Nephron (organoid): ENCODE measurements around the gene TSEN2.

Experiments
- H3K27ac Mint-ChIP-seq, 3 experiments: 2 replicates each; pipeline ENCODE4 v1.8.0; 2020; ENCODE audit warnings: mixed read lengths in 3 of 3, mild to moderate bottlenecking in 2 of 3, moderate library complexity in 1 of 3
- H3K27me3 Mint-ChIP-seq: 2 replicates; pipeline ENCODE4 v1.8.0; 2021; ENCODE audit warnings: low read depth, mild to moderate bottlenecking, moderate library complexity, mixed read lengths
- H3K36me3 Mint-ChIP-seq: 2 replicates; pipeline ENCODE4 v1.8.0; 2020; ENCODE audit warnings: low read depth, mixed read lengths
- H3K4me1 Mint-ChIP-seq: 2 replicates; pipeline ENCODE4 v1.8.0; 2020; ENCODE audit warnings: mixed read lengths
- H3K4me3 Mint-ChIP-seq, 3 experiments: 2 replicates each; pipeline ENCODE4 v1.8.0; 2020; ENCODE audit warnings: mild to moderate bottlenecking in 3 of 3, mixed read lengths in 3 of 3, moderate library complexity in 2 of 3
- H3K9me3 Mint-ChIP-seq: 2 replicates; pipeline ENCODE4 v1.8.0; 2020; ENCODE audit warnings: mixed read lengths
- TF ChIP-seq, protein P1 (sequence below), 3 experiments: fragments of 200-600 bp; sonication (generic); IDR thresholded peaks; one replicate each; pipeline ENCODE4 v1.5.0; 2021; ENCODE audit warnings: antibody characterized with exemption in 3 of 3; ENCODE audit not compliant: unreplicated experiment in 3 of 3

Gene TSEN2

DNA sequence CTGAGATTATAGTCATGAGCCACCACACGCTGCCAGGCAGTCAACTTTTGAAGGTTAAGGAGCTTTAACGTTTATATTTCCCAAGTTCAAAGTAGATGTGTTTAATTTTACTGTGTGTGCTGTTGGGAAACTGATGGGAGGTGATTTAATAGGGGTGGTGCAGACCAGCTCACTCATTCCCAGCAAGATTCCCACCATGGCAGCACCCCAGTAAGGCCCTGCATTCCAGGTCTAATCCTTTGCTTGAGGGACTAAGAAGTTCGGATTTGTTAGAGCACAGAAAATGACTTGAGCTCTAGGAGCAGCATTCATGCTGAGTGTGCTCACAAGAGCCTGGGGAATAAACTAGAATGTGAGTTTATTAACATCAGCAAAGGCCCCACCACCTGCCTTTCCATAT lies 25.2 kb downstream of the TSEN2 start:
- H3K4me3 Mint-ChIP-seq, result no peak overlapping the region
- no peaks in the 10 kb centered on the region for H3K9me3 Mint-ChIP-seq
- H3K27me3 Mint-ChIP-seq, result no peaks in the 10 kb centered on the region
- H3K4me1 Mint-ChIP-seq, result peaks cover 21% of the 10 kb centered on the region
- TF ChIP-seq, protein P1, sequence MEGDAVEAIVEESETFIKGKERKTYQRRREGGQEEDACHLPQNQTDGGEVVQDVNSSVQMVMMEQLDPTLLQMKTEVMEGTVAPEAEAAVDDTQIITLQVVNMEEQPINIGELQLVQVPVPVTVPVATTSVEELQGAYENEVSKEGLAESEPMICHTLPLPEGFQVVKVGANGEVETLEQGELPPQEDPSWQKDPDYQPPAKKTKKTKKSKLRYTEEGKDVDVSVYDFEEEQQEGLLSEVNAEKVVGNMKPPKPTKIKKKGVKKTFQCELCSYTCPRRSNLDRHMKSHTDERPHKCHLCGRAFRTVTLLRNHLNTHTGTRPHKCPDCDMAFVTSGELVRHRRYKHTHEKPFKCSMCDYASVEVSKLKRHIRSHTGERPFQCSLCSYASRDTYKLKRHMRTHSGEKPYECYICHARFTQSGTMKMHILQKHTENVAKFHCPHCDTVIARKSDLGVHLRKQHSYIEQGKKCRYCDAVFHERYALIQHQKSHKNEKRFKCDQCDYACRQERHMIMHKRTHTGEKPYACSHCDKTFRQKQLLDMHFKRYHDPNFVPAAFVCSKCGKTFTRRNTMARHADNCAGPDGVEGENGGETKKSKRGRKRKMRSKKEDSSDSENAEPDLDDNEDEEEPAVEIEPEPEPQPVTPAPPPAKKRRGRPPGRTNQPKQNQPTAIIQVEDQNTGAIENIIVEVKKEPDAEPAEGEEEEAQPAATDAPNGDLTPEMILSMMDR (IDR thresholded peaks at IDR 0.05; ENCODE audit: unreplicated experiment in 3 of 3), result no peak
- H3K36me3 Mint-ChIP-seq, result peaks cover 44% of the 10 kb centered on the region
- no peak overlapping the region for H3K27ac Mint-ChIP-seq

DNA sequence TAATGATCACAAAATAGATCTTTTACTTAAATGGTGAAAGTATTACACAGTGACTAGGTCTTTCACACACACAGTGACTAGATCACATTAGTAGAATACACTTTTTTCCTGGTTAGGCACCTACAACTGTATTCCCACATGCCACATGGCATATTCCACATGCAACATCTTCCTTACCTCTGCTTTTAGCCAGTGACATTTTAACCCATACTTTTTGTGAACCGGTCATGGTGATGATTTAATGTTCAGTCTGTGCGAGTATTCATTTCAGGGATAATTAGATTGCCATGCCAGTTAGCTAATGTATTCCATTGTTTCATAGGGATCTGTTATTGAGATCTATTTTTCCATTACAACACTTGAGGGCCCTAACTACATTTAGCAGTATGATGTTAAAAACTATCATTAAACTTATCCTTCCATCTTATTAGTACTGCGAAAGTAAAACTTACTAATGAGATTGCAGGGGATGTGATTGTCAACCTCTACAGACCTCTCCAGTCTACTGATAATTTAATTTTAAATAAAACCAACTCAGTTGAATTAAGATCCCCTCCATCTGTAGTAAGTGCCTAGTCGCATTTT lies 28.3 kb downstream of the TSEN2 start:
- Mint-ChIP-seq H3K4me3 (no peak overlapping the region), H3K27ac (peak overlapping the region in 1 of 3 experiments; percentile 7), H3K4me1 (peaks cover 27% of the 10 kb centered on the region), H3K9me3 (no peaks in the 10 kb centered on the region), H3K27me3 (no peaks in the 10 kb centered on the region), H3K36me3 (peaks cover 28% of the 10 kb centered on the region)
- TF ChIP-seq, protein P1 (IDR thresholded peaks at IDR 0.05; ENCODE audit: unreplicated experiment in 3 of 3), result no peak

DNA sequence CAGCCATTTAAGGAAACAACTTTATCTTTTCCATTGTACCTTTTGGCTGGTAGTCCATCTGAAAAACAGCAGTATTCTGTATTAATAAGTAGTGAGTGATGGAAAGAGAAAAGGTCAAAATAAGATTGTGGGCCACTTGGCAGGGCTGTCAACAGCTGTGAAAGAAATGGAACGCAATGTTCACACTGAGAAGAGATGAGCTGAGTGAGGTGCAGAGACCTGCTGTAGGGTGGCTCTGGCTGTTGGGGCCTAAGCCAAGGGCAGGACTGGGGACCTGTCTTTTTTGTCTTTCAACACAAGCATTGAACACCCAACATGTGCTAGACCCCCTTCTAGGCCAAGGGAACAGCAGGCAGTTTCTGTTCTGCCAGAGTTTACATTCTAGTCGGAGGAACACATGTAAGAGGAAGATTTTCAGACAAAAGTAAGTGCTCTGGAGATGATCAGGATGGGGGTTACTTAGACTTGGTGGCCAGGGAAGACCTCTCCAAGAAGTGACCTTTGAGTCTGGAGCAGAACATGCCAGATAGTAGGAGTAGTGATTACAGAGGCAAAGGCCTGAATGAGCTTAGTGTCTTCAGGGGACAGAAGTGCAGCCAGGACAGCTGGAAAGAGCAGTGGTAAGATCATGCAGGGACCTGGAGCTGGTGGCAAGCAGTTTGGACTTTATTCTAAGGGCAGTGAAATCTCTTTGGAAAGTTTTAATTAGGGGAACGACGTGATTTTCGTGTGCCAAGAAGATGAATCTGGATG lies 29.6 kb downstream of the TSEN2 start:
- no peak overlapping the region for H3K4me3 Mint-ChIP-seq
- H3K27me3 Mint-ChIP-seq, result no peaks in the 10 kb centered on the region
- peaks cover 31% of the 10 kb centered on the region for H3K4me1 Mint-ChIP-seq
- H3K9me3 Mint-ChIP-seq, result no peaks in the 10 kb centered on the region
- H3K36me3 Mint-ChIP-seq, result peaks cover 23% of the 10 kb centered on the region
- H3K27ac Mint-ChIP-seq, result peak overlapping the region in 2 of 3 experiments; percentile 3 to 15
- TF ChIP-seq, protein P1 (IDR thresholded peaks at IDR 0.05; ENCODE audit: unreplicated experiment in 3 of 3), result no peak

DNA sequence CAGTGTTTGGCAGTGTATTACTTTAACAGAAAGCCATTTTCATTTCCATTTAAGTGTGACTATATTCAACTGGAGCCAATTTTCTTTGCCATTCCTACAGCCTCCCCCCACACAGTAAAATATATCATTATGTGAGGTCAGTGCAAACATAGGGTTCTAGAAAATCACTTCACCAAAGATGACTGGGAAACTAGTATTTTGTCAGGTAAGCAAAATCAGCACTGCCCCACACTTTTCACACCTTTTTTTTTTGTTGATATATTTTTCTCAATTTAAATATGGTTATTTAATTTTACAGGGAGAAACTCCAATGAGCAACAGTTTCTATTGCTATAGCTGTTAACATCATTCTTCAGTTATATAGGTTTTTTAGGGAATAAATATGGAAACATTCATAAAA lies 31.4 kb downstream of the TSEN2 start:
- Mint-ChIP-seq H3K36me3 (peaks cover 27% of the 10 kb centered on the region), H3K9me3 (no peaks in the 10 kb centered on the region), H3K27ac (peak overlapping the region; percentile 55 to 91 (median 66))

DNA sequence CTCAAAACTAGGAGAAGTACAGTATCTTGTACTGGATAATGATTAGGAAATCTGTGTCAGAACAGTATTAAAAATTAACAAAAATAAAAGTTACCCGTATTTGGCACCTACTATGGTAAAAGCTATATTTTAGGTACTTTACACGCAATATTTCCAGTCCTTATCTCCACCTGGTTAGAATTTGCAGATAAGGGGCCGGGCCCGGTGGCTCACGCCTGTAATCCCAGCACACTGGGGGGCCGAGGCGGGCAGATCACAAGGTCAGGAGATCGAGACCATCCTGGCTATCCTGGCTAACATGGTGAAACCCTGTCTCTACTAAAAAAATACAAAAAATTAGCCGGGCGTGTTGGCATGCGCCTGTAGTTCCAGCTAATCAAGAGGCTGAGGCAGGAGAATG lies 32.6 kb downstream of the TSEN2 start:
- H3K4me1 Mint-ChIP-seq, result peaks cover 34% of the 10 kb centered on the region
- TF ChIP-seq, protein P1 (IDR thresholded peaks at IDR 0.05; ENCODE audit: unreplicated experiment in 3 of 3), result no peak
- no peak overlapping the region for H3K27ac Mint-ChIP-seq
- H3K27me3 Mint-ChIP-seq, result no peaks in the 10 kb centered on the region
- H3K36me3 Mint-ChIP-seq, result peaks cover 30% of the 10 kb centered on the region
- H3K4me3 Mint-ChIP-seq, result no peak overlapping the region
- no peaks in the 10 kb centered on the region for H3K9me3 Mint-ChIP-seq

More for the DNA sequence above, 31.4 kb downstream of the TSEN2 start:
- H3K4me1 Mint-ChIP-seq, result peaks cover 34% of the 10 kb centered on the region
- no peaks in the 10 kb centered on the region for H3K27me3 Mint-ChIP-seq
- no peak overlapping the region for H3K4me3 Mint-ChIP-seq
- TF ChIP-seq, protein P1 (IDR thresholded peaks at IDR 0.05; ENCODE audit: unreplicated experiment in 3 of 3), result no peak
